NCI-H510A (cell line): ENCODE measurements around the gene LDHD.

ENCODE experiments used
- DNase-seq: peaks from one replicate; lab custom pipeline; 2025; lab: John Stamatoyannopoulos, UW

The LDHD gene

GRCh38 chr16:75062135-75062975 is 54.2 kb downstream of the LDHD start:
- DNase-seq: no peak
